Loucy (cell line): Measurements from ENCODE around the gene AUH.

Experiments used
- EZH2phosphoT487 ChIP-seq: fragments of 200-600 bp; IDR thresholded peaks from 2 replicates; pipeline ENCODE4 v1.6.1; 2018; ENCODE audit warnings: antibody characterized with exemption, mild to moderate bottlenecking, moderate library complexity, borderline replicate concordance
- TF ChIP-seq, protein P1 (sequence below): fragments of 200-600 bp; sonication (generic); conservative IDR thresholded peaks from 2 replicates; pipeline ENCODE4 v1.5.1; 2014; ENCODE audit warnings: mild to moderate bottlenecking, antibody characterized with exemption, low read length

DNA sequence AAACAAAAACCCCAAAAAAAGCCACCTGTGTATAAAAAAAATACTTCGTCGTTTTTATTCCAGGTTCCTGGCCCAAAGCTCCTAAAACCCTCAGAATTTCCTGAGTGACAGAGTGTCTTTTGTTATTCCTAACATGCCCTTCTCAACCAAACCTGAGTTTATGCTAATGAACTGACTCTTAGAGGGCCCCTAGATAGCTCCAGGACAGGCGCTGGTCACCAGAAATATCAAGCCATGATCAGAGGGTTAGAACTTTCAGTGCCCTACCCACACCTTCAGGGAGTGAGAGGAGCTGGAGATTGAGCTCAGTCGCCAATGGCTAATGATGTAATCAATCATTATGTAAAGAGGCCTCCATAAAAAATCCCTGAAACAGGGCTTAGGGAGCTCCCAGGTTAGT lies 15.7 kb downstream of the AUH start:
- TF ChIP-seq, protein P1, sequence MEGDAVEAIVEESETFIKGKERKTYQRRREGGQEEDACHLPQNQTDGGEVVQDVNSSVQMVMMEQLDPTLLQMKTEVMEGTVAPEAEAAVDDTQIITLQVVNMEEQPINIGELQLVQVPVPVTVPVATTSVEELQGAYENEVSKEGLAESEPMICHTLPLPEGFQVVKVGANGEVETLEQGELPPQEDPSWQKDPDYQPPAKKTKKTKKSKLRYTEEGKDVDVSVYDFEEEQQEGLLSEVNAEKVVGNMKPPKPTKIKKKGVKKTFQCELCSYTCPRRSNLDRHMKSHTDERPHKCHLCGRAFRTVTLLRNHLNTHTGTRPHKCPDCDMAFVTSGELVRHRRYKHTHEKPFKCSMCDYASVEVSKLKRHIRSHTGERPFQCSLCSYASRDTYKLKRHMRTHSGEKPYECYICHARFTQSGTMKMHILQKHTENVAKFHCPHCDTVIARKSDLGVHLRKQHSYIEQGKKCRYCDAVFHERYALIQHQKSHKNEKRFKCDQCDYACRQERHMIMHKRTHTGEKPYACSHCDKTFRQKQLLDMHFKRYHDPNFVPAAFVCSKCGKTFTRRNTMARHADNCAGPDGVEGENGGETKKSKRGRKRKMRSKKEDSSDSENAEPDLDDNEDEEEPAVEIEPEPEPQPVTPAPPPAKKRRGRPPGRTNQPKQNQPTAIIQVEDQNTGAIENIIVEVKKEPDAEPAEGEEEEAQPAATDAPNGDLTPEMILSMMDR = no peak
- TF ChIP-seq EZH2phosphoT487 = no peak
